Measurements from ENCODE around the gene PSMG2. TPM values are rescaled to one million over a fixed set of nuclear protein-coding genes. Genes with fewer than 3 reads are reported as not detected.

Gene PSMG2
- total and polyA plus RNA-seq, 10 of the 15 experiments (the other 5 are each of a cell fraction or from before 2014, with no cell fraction given) = 88.5 to 268 (median 116) TPM

- ATAC-seq (peak; percentile 82), FAIRE-seq (no peak), DNase-seq (ENCODE audit: low read depth, low spot score) (no peak)
- Histone ChIP-seq H3K79me2 (ENCODE audit: control insufficient read depth, insufficient read depth, low read length) (no peaks in the 10 kb centered on the region), H3K4me2 (ENCODE audit: control insufficient read depth, insufficient read depth) (peak within 1 kb of the TSS; percentile 28), H4K20me1 (ENCODE audit: control insufficient read depth, insufficient read depth) (no peaks in the 10 kb centered on the region), H3K4me1 (ENCODE audit: control insufficient read depth, insufficient read depth, low read length) (no peaks in the 10 kb centered on the region), H3K27ac (ENCODE audit: control insufficient read depth, insufficient read depth) (no peak within 1 kb of the TSS), H3K4me3 (peak within 1 kb of the TSS; percentile 73), H3K36me3 (ENCODE audit: control insufficient read depth in 2 of 2, insufficient read depth in 2 of 2, low read length in 1 of 2) (no peaks in the 10 kb centered on the region), H3K9me3 (replicated peaks; ENCODE audit: control insufficient read depth, insufficient read depth, low read length) (no peaks in the 10 kb centered on the region), H2AFZ (ENCODE audit: control insufficient read depth, low read depth, low read length) (peak within 1 kb of the TSS; percentile 83), H3K27me3 (replicated peaks in 1 of 2; ENCODE audit: control insufficient read depth in 2 of 2, insufficient read depth in 2 of 2, low read length in 1 of 2) (peaks cover 0 to 2% of the 10 kb centered on the region in 2 experiments; a peak in 2 of 4 replicates), H3K9ac (ENCODE audit: control insufficient read depth, insufficient read depth, low read length) (no peak within 1 kb of the TSS)
- CTCF ChIA-PET = interaction anchor here (0.6 to 9.6 kb wide), 2 partner anchors 216 to 266 kb away, joined by 3 to 71 read pairs; no protein-coding TSS in a partner anchor
- no TSS peak for BruUV-seq (replicated peaks)
- 3% methylated on average over 41 of the region's 112 CpGs for WGBS (ENCODE audit: insufficient coverage, insufficient replicate concordance, low lambda C conversion rate, missing lambda C conversion rate)
- TF ChIP-seq BHLHE40 (IDR thresholded peaks at IDR 0.05; ENCODE audit: borderline replicate concordance in 1 of 2, low read depth in 2 of 2, low read length in 1 of 2) = peak in 1 of 2 experiments; percentile 67; a peak in 2 of 4 replicates
- peak; percentile 43; the same call in 1 of the 2 replicates for TF ChIP-seq POLR2A (IDR thresholded peaks at IDR 0.05; ENCODE audit: low read depth, low read length)
- TF ChIP-seq MYC (IDR thresholded peaks at IDR 0.05; ENCODE audit: insufficient read depth, insufficient read length, insufficient replicate concordance, low read length, severe bottlenecking) = no peak
- TF ChIP-seq WRNIP1 (IDR thresholded peaks at IDR 0.05; ENCODE audit: borderline replicate concordance, low read depth, low read length) = no peak
- TF ChIP-seq LARP7 (IDR thresholded peaks at IDR 0.05) = 0 out of 2 replicates have a peak, but pooled peaks have one; percentile 29
- peak; percentile 43; the same call in 1 of the 2 replicates for TF ChIP-seq IKZF1 (conservative IDR thresholded peaks at IDR 0.05)
- peak; percentile 55 for TF ChIP-seq HDAC6 (IDR thresholded peaks at IDR 0.05; ENCODE audit: unreplicated experiment)
- TF ChIP-seq YY1 (IDR thresholded peaks at IDR 0.05; ENCODE audit: low read depth, low read length) = 0 out of 2 replicates have a peak, but pooled peaks have one; percentile 25
- RAD21 ChIA-PET (ENCODE audit: unreplicated experiment) = interaction anchor here (1.4 kb wide), 1 partner anchor 264 kb away, joined by 5 read pairs; no protein-coding TSS in a partner anchor
- POLR2A ChIA-PET = no interaction called here
- intact Hi-C loops (cut with micrococcal nuclease; ENCODE audit: unreplicated experiment) (loop anchor here (5.0 kb wide), 1 partner anchor 116 kb away; no protein-coding TSS in a partner anchor), in situ Hi-C loops (cut with MboI) (no loop called here)
- SMC1A ChIA-PET (ENCODE audit: uncharacterized antibody, unreplicated experiment) = no interaction called here
These were observed 45.0 kb upstream of the PSMG2 start, which contains the start of gene SPIRE1 for GRCh38 chr18:12657684-12658425. TSS of gene SPIRE1 (minus strand) at chr18:12658107. CDS start at chr18:12657866, 241 bp downstream.
